GM18858 (cell line): ENCODE measurements around the gene ANKRD34A.

Experiments used
- ATAC-seq: cut with Tn5 transposase; IDR thresholded peaks from one replicate; pipeline ENCODE4 v1.9.1; 2021; ENCODE audit not compliant: unreplicated experiment

ANKRD34A gene

DNA sequence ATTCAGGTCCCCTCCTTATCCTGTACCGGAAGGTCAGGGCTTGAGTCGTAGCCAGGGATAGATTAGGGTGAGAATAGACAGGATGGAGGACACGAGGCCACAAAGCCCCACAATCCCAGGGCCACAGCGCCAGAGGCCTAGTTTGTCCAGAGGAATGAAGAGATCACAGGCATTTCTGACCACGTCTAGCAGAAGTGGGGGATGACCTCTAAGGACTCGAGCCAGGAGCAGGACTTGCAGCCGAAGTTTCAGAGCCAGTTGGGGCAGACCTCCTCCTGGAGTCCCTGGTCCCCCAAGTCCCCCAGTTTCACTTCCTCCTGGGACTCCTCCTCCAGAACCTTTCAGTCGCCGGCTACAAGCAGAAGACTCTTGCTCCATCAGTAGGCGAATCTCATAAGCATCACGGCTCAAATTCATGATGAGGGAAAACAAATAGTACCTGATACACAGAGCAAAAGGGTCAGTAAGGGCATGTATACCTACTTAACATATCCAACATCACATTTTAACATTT, 52.2 kb downstream of the ANKRD34A start:
- no peak for ATAC-seq
